ENCODE data around the gene SLC25A13.

GRCh38 chr7:96237040-96237439 is 84.9 kb downstream of the SLC25A13 start:
- TF ChIP-seq CTCF (conservative IDR thresholded peaks at IDR 0.05) (no peak), EZH2 (IDR thresholded peaks at IDR 0.05; ENCODE audit: low read depth) (no peak)

Data from PC-9 (cell line).